Dermis blood vessel endothelial cell (primary cell): ENCODE measurements around the gene SMAD2. TPM values are rescaled to one million over a fixed set of nuclear protein-coding genes. Genes with fewer than 3 reads are reported as not detected.

Experiments
- DNase-seq: peaks from one replicate; pipeline ENCODE4 v3.0.0; 2010
- total RNA-seq: library from RNA; depleted of rRNA; stranded (reverse); fragments of >200 nt; gene quantifications from 2 replicates; pipeline ENCODE4 v1.2.3, GENCODE V29; 2014

SMAD2 gene
- total RNA-seq, 1 donor from 2014 or later, result 118 TPM

DNA sequence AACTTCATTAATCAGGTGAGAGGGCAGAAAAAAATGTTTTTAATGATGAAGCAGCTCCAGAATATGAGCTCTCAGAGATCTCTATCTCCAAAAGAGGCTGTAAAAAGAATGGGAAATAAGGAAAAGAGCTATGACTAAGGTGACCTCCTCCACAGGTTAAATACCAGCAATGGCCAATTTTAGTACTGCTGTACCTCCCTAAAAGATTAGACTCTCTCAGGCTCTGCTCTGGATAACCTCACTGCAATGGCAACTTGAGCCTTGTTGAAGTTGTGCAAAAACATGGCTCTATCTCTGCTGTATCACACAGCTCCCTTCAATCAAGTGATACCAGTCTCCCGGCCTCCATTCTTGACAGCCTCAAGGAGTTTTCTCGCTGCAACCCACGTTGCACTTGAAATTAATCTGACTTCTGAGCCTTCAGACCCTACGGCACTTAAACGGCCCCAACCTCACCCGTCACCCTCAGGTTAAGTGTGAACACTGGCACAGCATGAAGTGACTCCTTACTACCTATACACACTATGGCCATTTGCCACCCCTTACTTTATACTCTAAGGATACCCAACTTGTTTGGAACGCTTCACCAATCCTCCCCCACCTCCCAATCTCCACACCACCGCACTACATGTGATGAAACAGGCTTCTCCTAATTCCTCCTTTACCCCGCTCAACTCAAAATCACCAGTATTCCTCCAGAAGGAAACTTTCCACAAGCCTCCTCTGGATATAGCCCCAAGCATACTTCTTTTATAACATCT lies 36.3 kb downstream of the SMAD2 start:
- DNase-seq, result peak; percentile 19

DNA sequence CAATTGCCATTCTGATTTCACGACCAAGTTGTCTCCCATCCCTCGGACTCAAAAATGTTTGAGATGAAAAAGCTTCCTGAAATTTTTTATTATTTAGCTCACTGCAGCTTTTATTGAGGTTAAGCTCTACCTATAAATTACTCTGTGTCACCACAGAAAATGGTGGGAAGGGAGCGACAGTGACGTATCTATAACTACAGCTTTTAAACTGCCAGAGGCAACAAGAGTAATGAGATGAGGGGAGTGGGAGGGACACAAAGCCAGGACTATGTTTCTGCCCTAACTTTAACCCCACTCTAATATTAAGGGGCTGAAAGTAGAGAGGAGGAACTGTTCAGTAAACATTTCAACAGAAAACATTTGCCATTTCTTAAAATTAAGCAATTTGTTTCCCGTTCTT lies 37.4 kb downstream of the SMAD2 start:
- DNase-seq, result no peak

DNA sequence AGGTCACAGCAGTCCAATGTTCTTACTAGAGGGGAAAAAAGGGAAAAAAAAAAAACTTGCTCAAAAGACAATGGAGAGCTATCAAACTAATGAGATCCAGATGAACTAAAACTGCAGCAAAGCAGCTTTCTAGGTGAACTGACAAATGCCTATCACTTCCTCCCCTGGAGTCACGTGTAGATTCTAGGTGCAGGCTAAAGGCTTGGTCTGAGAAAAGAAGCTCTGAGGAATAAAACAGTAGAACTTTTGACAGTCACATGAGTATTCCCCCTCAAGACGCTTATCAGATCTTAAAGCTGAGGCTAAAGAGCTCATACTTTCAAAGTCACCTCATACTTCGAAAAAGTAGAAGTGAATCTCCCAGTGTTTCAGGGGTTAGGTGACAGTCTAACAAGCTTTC lies 42.3 kb downstream of the SMAD2 start:
- no peak for DNase-seq

DNA sequence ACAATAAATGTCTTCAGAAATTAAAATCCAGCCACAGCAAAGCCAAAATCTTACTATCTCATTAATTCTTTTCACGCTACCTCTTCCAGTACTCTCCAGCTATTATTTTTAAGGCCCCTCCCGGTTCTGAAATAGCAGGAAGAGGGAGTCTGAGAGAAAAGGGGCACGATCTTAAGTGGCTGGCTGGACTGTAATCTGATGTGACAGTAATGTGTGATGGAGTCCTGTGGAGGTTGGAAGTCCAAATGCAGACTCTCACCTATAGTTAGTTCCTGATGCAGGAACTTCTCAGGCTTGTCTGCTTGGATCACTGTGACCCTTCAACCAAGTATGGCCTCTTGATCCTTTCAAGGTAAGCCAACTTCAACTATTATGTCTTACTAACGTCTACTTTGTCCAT lies 43.2 kb downstream of the SMAD2 start:
- no peak for DNase-seq

DNA sequence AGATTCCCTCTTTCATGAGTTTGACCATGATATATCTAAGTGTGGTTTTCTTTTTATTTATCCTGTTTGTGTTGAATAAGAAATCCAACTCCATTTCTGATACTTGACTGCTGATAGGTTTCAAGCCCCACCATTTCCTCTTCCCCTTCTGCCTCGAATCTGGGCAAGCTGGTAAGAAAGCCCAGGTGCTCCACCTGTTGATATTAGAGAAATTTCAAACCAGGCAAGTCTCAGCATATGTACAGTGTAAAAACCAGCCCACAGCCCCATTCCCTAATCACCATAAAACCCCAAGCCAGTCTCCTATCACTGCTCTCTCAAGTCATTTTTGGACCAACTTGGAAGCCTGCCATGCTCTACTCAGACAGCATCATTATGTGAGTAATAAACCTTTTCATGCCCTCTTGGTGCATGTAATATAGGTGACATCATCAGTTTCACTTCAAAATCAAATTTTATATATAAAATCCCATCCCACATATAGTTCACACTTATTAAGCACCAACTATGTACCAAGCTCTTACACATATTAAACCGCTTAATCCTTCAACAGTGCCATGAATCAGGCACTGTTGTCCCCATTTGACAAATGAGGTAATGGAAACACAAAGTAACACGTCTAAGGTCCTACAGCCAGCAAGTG lies 46.6 kb downstream of the SMAD2 start:
- peak; percentile 28 for DNase-seq

DNA sequence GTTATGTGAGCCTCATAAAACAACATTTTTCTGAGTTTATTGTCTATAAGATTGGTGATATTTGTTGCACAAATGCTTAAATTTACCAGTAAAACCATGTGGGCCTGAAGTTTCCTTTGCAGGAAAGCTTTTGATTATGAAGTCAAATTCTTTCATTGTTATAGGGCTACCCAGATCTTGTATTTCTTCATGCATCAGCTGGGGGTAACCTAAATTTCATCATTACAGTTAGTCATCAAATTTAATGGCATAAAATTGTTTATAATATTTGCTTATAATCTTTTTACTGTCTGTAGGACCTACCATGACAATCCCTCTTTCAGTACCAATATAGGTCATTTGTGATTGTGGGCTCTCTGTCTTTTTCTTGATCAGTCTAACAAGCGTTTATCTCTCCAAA lies 47.8 kb downstream of the SMAD2 start:
- DNase-seq, result no peak

DNA sequence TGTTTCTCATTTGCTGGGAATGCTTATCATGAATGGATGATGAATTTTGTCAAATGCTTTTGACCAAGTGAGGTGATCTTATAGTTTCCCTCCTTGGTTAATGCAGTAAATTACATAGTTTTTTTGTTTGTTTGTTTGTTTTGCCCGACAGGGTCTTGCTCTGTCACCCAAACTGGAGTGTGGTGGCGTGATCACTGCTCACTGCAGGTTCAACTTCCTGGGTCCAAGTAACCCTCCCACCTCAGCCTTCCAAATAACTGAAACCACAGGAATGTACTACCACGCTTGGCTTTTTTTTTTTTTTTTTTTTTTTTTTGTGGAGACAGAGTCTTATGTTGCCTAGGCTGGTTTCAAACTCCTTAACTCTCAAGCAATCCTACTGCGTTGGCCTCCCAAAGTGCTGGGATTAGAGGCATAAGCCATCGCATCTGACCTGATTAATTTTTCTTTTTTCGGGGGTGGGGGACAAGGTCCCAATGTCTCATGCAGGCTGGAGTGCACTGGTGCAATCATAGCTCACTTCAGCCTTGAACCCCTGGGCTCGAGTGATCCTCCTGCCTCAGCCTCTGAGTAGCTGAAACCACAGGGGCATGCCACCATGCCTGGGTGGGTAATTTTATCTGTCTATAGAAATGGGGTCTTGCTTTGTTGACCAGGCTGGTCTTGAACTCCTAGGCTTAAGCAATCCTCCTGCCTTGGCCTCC lies 48.6 kb downstream of the SMAD2 start:
- DNase-seq, result no peak

DNA sequence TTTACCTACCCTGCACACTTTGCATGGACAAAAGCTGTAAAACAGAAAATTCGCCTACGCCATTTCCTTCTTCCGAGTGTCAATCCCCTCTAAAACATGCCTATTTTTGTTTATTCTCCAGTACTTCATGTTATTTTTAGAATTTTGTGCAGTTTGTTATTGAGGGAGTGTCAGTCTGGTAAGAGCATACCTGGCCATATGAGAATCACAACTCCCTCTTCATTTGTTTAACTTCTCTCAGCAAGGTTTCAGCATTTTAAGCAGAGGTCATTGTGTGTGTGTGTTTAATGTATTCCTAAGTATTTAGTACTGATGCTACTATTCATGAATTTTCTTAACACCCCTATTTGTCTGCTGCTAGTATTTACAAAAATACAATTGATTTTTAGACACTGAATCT lies 49.4 kb downstream of the SMAD2 start:
- DNase-seq, result no peak

DNA sequence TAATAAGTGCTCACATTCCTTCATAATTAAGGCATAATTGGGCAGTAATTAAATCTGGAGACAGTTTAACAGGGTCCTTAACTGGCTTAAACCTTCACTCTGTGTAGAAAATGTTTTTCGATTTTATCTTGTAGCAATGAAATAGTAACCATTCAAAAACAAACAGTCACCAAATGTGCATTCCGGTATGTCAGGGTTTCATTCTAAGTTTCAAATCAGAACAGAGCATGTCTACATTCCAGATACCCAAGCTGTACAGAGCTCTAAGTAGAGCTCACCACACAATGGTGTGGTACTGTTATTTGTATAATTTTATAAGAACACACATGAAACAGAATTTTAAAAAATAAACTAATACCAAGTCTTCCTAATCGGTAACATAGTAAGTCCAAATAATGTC lies 52.6 kb downstream of the SMAD2 start:
- no peak for DNase-seq

DNA sequence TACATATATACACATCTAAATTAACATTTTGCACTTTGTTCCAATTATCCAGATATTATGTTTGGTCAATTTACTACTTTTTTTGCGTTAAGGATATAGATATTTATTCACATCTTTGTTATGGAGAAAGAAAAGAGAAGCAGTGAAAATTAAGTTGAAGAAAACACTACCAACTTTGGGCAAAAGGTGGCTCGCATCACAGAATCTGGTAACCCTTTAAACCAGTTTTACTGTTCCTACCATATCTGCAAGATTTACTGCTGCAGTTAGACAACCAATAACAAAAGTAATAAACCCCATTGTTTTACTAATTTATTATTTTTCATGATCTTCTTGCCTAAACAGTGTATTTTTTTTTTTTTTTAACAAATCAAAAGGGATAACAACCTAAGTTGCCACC lies 53.6 kb downstream of the SMAD2 start:
- DNase-seq, result no peak

DNA sequence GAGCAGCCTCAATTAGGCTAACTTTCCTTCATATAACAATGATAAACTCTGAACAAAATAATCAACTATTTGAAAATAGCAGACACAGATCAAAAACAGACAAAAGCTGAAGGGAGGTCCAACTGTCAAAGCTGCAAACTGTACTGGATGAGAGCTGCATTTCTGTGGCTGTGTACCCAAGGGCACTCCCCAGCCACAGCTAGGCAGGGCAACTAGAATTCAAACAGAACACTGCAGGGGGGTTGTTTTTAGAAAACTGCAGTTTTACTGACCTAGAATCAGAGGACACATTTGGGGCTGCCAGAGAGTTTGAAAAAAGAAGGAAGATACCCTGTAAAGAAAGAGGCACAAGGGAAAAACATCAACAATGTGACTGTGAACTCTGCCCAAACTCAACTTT lies 56.8 kb downstream of the SMAD2 start:
- DNase-seq, result no peak

DNA sequence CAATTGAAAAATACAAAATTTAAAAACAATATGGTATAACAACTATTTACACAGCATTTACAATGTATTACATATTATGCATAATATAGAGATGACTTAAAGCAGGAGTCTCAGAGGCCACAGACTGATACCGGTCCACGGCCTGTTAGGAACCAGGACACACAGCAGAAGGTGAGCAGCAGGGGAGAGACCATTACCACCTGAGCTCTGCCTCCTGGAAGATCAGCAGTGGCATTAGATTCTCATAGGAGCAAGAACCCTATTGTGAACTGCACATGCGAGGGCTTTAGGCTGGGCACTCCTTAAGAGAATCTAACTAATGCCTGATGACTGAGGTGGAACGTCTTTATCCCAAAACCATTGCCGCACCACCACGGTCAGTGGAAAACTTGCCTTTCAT lies 58.0 kb downstream of the SMAD2 start:
- no peak for DNase-seq

DNA sequence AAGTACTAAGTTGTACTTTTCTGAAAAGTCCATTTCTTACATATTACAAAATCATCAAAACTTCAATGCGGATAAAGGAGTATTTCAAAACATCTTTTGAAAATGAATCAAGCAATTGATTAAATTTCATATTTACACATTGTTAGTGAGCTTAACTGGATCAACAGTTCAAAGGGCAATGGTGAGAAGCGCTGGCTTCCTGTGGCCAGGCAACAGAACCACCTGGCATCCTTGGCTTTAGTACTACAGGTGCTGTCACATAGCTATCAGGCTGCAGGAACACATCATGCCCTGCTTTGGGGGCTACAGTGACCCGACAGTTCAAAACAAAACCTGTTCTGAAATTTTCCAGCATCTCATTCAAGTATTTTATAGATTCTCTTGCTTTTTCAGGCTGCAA lies 59.2 kb downstream of the SMAD2 start:
- DNase-seq, result no peak

DNA sequence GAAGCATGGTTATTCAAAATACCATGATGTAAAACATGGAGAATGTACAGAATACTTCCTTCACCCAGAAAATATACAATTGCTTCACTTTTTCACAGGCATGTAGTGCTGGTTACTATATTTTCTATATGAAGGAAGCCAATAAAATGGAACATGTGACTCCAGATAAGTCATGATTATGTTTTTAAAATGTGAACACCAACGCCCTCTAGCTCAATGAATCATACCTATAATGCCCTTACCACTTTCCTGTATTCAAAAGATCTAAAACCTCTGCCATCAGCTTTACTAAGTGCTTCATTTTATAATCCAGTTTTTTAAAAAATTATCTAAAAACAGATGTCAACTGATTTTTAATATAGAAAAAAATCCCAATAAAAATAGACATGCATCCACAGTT lies 59.9 kb downstream of the SMAD2 start:
- DNase-seq, result peak; percentile 27

DNA sequence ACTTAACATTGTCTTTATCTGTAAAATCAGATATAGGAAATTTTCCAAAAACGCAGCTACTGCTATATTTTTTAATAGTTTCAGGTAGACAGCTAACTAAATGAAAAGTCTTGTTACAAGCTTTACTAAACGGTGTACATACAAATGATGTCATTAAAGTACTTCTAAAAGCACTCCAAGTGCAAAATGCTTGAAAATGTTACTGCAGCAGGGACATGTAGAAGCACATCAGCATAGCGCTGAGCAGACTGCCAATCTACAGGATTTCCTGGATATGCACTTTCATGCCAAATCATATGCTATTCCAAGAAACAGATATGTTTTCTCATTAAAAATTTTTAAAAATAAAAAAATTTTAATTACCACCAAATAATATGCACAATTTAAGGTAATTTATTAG lies 61.7 kb downstream of the SMAD2 start:
- DNase-seq, result peak; percentile 15

DNA sequence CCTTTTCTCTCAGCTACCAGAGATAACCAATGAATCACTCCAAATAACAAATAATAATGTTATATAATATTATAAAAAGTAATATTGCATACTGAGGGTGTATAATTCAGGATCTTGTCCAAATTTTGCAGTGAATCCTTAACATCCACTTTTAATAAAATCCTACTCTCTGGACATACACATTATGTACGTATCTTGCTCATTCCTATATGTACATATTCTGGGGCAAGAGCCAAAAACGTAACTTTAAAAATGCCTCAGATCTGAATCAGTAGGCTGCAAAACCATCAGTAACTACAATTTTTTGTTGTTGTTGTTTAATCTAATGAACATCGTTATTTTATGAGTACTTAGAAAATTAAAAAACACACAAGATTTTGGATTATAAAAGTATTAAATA lies 65.3 kb downstream of the SMAD2 start:
- no peak for DNase-seq

DNA sequence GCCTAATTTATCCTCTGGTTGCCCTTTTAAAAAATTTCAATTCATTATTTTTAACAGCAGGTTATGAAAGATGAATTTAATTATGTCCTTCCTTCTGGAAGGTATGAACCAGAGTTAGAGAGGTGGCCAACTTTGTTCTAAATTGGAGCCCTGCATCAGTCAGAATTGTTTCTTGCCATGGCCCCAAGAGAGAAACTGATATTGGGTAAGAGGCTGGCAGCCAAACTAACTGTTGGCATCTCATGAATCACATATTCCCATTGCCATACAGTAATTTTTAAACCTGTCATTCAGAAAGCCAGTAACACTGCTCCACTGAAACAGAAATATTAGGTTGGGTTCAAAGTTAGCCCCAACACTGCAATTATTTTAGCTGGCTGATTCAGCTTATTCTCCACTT lies 67.4 kb downstream of the SMAD2 start:
- no peak for DNase-seq

DNA sequence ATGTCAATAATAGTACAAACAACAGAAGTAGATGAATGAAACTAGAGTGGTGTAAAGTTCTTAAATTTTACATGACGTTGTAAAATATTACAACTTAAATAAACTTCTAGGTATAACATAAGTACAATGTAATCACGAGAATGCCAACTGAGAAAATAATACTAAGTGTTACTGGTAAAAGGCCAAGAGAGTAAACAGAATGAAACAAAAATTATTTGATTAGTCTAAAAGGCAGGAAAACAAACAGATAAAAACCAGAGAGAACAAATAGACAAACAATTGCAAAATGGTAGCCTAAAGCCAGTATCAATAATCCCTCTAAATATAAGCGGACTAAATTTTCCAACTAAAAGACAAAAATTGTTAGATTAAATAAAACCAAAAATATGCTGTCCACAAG lies 71.9 kb downstream of the SMAD2 start:
- DNase-seq, result no peak

DNA sequence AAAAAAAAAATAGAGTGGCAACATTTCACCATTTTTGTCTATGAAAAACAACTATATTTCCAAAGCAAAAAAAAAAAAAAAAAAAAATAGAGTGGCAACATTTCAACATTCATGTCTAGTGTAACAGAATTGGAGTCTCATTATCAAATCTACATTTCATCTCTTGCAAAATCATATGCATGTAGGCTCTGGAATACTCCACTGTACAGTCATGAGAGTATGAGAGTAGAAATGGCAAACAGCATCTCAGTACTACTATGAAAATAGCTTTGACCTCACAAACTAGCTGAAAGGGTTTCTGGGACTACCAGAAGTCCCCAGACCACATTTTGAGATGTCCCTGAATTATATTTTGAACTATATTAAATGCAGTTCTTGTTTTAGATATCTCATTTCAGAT lies 82.8 kb downstream of the SMAD2 start:
- DNase-seq, result no peak

DNA sequence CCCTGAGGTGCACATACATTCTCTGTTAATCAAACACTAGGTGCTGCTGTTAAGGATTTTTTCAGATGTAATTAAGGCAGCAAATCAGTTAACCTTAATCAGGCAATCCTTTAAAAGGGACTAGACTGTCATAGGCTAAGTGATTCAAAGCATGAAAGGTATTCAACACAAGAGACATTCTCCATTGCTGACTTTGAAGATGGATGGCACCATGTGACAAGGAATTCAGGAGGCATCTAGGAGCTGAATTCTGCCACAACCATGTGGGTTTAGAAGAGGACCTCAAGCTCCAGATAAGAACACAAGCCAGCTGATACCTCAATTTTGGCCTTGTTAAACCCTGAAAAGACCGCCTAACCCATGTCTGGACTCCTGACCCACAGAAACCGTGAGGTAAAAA lies 84.0 kb downstream of the SMAD2 start:
- DNase-seq, result no peak

DNA sequence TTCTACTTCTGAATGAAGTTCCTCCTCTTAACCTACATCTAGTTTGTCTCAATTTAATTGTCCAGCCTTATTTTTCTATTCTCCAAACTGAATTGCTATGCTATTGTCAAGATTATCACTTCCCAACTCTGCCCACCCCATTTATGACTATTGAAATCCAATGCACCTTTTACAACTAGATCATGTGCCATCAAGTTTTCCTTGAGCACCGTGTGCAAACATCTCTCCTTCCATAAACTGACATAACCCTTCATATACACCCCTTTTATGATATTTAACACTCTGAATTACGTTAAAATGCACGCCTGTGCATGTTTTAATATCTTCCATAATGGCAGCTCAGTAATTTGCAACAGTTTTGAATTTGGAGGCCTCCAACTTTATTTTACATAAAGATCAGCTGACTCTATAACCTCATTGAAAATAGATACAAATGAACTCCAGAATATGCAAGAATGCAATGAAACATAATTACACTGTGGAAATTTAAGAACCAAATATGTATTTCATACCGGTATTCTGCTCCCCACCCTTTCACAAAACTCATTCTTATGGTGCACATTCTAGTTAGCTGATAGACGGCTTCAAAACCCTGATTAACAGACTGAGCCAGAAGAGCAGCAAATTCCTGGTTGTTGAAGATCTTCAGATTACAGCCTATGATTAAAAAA lies 85.5 kb downstream of the SMAD2 start:
- no peak for DNase-seq

DNA sequence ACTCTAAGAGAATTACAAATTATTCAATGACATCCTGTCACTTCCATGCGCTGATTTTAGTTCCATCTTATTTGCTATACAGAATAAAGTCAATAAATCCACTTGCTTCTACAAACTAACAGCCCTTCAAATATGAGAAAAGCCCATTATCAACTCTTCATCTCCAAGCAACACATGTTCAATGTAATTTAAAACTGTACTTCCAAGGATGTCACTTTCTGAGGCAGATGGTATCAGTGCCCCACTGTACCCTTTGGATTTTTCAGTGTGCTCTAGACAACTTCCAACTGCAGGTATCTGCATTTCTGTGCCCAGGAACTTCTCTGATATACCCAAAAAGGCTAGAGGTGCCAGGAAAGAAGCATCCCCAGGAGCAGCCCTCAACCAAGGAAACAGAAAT lies 87.6 kb downstream of the SMAD2 start:
- DNase-seq, result no peak

DNA sequence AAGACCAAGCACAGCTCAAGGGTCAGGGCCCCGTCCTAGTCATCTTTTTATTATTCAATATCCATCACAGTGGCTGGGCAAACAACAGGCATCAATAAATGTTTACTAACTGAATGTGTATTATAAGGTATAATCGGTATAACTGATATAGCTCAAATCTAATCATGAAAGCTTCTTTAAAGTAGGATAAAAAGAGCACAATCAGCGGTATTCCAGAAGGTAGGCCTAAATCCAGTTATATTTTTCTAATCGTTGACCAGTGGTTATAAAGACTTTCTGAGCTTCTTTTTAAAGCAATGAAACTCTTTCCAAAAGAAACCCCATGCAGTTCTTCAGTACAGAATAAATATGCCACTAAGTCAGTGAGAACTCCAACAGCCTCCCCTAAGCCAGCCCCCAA lies 92.1 kb downstream of the SMAD2 start:
- DNase-seq, result no peak

DNA sequence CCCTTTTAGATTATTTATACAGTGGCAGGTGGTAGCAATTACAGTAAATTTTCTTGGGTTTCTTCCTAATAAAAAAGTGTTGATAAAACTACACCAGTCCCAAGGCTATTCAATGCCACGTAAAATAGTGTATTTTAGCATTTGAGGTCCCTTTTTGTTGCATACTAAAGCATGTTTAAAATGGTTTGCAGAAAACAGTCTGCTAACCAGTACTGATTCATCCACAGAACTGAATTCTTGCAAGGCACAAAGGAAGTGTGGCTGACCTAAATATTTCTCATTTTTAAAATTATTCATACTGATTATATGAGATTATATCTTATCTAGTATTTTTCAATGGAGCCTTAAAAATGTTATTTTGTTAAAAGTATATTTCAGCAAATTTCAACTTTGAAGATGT lies 98.1 kb downstream of the SMAD2 start:
- no peak for DNase-seq
